ENCODE measurements around the gene STRADA. TPM values are rescaled to one million over a fixed set of nuclear protein-coding genes. Genes with fewer than 3 reads are reported as not detected.
A peak's percentile ranks its signal among the peaks of the same experiment; 100 is the strongest.

STRADA gene
- total and polyA plus RNA-seq, 9 donors, result 15.1 to 35.4 (median 25.0) TPM

DNA sequence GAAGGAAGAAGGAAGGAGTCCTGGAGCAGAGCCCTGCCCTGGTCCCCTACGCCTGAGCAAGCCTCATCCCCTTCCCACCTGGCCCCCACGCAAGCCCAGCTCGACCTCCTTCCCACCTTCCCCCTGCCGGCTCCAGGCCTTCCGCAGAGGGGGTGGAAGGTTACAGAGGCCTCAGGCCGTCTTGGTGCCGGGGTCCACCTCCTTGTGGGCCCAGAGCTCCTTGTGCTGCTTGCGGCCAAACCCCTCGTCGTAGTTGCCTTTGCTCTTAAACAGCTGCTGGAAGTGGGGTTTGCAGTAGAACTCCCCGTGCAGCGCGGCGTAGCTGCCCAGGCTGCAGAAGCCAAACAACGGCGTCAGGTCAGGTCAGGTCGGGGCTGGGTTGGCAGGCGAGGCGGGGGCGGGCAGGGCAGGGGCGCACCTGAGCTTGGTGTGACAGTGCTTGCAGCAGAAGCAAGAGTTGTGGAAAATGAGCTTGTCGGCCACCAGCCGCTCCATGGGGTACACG lies 43.2 kb downstream of the STRADA start:
- Histone ChIP-seq H3K27ac (ENCODE audit: low read length) (no peak overlapping the region), H3K4me1 (ENCODE audit: control insufficient read depth, insufficient read depth, low read length) (peaks cover 18% of the 10 kb centered on the region)

DNA sequence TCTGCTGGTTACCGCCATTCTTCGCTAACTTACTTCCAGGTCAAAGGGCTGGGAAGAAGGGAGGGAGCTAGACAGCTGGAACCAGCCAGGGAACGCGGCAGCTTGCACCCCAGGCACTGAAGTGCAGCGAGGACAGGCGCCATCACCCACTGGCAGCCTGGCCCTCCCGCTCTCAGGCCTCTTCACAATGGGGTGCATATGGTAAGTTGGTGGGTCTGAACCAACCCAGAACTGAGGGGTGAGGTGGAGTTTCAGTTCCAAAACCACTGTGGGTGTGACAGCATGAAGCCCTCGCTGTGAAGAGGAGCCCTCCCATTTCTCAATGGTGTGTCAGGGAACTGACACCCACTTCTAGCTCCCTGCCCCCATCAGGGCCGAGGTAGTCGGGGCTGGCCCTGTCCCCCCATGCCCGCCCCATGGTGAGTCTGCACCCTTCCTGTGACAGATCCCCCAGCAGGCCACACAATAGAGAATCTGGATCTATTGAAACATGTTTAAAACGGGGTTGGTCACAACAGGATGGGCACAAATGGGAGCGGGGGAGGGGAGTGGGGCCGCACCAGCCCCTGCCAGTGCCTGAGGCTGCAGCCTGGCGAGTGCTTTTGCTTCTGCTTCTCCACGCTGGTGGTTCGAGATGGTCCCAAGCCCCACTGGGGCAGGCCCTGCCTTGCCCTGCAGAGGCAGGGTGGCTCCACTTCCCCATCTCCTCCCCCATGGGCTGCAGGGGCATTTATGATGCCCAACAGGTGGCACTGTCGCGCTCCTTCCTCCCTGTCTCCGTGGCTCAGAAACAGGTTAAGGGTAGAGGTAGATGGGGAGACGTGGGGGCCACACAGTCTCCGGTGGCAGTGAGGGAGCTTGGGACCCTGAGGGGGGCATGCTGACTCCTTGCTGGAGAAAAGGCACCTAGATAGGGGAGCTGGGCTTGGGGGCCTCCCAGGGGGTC lies 44.0 kb downstream of the STRADA start:
- Histone ChIP-seq H3K27ac (ENCODE audit: low read length) (no peak overlapping the region), H3K4me3 (ENCODE audit: low read length) (peak overlapping the region; percentile 36), H3K27me3 (ENCODE audit: control insufficient read depth, insufficient read depth, low read length) (no peaks in the 10 kb centered on the region), H3K36me3 (ENCODE audit: control insufficient read depth, insufficient read depth, low read length) (peaks cover 21% of the 10 kb centered on the region), H3K9me3 (replicated peaks; ENCODE audit: control insufficient read depth, low read depth, low read length) (no peaks in the 10 kb centered on the region), H3K4me1 (ENCODE audit: control insufficient read depth, insufficient read depth, low read length) (peaks cover 18% of the 10 kb centered on the region)
- 75% methylated on average over 9 of the region's 22 CpGs for WGBS (ENCODE audit: insufficient coverage)
- peak; percentile 43 for DNase-seq

More for the DNA sequence above, 43.2 kb downstream of the STRADA start:
- Histone ChIP-seq H3K27me3 (ENCODE audit: control insufficient read depth, insufficient read depth, low read length) (no peaks in the 10 kb centered on the region), H3K4me3 (ENCODE audit: low read length) (peak overlapping the region; percentile 36), H3K36me3 (ENCODE audit: control insufficient read depth, insufficient read depth, low read length) (peaks cover 20% of the 10 kb centered on the region), H3K9me3 (replicated peaks; ENCODE audit: control insufficient read depth, low read depth, low read length) (no peaks in the 10 kb centered on the region)
- 28% methylated on average over 16 of the region's 24 CpGs for WGBS (ENCODE audit: insufficient coverage)
- no peak for DNase-seq

DNA sequence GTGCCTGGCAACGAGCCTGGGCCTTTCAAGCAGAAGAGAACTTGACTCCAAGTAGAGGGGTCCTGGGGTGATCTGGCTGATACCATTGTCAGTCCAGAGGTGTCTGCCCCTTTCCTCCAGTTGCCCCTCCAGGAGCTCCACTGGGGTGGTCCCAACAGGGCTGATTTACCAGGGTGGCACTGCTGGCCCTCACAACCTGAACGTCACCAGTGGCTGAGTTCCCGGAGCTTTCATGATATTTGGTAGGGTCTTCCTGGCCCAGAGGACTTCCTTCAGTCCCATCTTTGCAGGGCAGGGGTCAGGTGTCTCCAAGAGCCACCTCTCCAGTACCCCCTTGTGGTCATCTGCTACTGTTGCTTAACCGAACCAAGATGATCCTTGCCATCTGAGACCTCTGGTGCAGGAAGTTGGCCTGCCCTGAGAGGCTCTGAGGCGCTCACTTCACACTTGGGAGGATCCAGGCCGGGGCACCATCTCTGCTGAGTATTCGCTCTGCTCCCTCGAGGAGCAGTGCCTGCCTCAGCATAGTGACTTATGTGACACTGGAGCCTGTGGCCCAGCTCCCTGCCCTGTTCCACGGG lies 45.1 kb downstream of the STRADA start:
- Histone ChIP-seq H3K4me1 (ENCODE audit: control insufficient read depth, insufficient read depth, low read length) (peaks cover 15% of the 10 kb centered on the region), H3K9me3 (replicated peaks; ENCODE audit: control insufficient read depth, low read depth, low read length) (no peaks in the 10 kb centered on the region), H3K4me3 (ENCODE audit: low read length) (no peak overlapping the region), H3K27ac (ENCODE audit: low read length) (no peak overlapping the region), H3K36me3 (ENCODE audit: control insufficient read depth, insufficient read depth, low read length) (peaks cover 33% of the 10 kb centered on the region), H3K27me3 (ENCODE audit: control insufficient read depth, insufficient read depth, low read length) (no peaks in the 10 kb centered on the region)
- peak; percentile 43 for DNase-seq
- 58% methylated on average over 9 of the region's 9 CpGs for WGBS (ENCODE audit: insufficient coverage)

DNA sequence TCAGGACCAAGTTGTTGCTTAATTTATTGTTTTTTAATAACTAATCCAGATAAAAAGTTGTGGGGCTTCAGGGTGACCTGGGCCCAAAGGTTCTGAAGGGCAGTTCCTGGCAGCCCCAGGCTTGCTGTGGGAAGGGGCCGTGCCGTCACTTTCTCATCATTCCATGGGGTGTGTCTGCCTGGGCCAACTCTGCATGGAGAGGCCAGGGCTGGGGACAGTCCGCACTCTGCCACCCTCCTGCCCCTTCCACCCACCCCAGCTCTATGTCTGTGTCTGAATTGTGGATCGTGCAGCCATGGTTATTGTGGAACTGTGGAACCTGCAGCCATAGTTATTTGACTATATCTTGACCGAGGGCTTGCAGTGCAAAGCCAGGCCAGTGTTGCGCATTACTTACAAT lies 45.7 kb downstream of the STRADA start:
- WGBS (ENCODE audit: insufficient coverage), result 67% methylated on average over 1 of the region's 6 CpGs
- no peak overlapping the region for H3K4me3 ChIP-seq (ENCODE audit: low read length)
- H3K36me3 ChIP-seq (ENCODE audit: control insufficient read depth, insufficient read depth, low read length), result peaks cover 39% of the 10 kb centered on the region
- DNase-seq, result no peak
- no peaks in the 10 kb centered on the region for H3K9me3 ChIP-seq (replicated peaks; ENCODE audit: control insufficient read depth, low read depth, low read length)
- H3K4me1 ChIP-seq (ENCODE audit: control insufficient read depth, insufficient read depth, low read length), result peaks cover 10% of the 10 kb centered on the region
- H3K27me3 ChIP-seq (ENCODE audit: control insufficient read depth, insufficient read depth, low read length), result no peaks in the 10 kb centered on the region
- no peak overlapping the region for H3K27ac ChIP-seq (ENCODE audit: low read length)

DNA sequence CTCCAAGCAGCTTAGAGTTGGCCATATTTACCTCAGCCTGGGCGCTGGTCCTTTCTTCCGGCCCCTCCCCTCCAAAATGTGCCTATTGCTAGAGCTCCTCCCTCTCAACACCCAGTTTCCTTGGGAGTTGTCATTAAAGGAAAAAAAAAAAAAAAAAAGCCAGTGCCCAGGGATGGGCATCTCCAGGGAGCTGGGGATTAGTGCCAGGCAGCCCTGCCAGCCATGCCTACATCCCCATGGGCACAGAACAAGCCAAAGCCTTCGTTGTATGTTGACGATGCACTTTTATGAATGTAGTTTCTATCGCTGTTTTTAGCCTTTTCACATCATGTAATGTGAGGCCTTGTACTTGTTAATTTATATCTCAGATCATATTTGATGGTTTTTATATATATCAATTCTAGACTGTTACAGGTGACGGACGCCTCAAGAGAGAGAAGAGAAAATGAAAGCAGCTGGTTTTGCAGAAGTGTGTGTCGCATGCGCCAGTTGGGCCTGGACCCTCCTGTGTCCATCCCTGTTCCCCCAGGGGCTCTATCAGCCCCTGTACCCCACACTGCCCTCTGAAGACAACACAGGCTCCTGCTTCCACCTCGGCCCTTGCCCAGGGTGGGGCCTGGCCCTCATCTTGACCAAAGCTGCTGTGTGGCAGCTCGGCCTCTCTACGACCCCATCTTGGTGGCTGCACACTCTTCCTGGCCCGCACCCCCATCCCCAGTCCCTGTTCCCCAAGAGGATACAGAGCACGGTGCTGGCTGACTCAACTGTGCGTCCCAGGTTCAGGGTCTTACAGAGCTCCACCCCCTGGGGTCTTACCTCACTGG lies 46.4 kb downstream of the STRADA start:
- peaks cover 7% of the 10 kb centered on the region for H3K4me1 ChIP-seq (ENCODE audit: control insufficient read depth, insufficient read depth, low read length)
- no peak overlapping the region for H3K4me3 ChIP-seq (ENCODE audit: low read length)
- no peak for DNase-seq
- no peak overlapping the region for H3K27ac ChIP-seq (ENCODE audit: low read length)
- H3K36me3 ChIP-seq (ENCODE audit: control insufficient read depth, insufficient read depth, low read length), result peaks cover 46% of the 10 kb centered on the region
- WGBS (ENCODE audit: insufficient coverage), result 74% methylated on average over 6 of the region's 15 CpGs
- no peaks in the 10 kb centered on the region for H3K9me3 ChIP-seq (replicated peaks; ENCODE audit: control insufficient read depth, low read depth, low read length)
- no peaks in the 10 kb centered on the region for H3K27me3 ChIP-seq (ENCODE audit: control insufficient read depth, insufficient read depth, low read length)

DNA sequence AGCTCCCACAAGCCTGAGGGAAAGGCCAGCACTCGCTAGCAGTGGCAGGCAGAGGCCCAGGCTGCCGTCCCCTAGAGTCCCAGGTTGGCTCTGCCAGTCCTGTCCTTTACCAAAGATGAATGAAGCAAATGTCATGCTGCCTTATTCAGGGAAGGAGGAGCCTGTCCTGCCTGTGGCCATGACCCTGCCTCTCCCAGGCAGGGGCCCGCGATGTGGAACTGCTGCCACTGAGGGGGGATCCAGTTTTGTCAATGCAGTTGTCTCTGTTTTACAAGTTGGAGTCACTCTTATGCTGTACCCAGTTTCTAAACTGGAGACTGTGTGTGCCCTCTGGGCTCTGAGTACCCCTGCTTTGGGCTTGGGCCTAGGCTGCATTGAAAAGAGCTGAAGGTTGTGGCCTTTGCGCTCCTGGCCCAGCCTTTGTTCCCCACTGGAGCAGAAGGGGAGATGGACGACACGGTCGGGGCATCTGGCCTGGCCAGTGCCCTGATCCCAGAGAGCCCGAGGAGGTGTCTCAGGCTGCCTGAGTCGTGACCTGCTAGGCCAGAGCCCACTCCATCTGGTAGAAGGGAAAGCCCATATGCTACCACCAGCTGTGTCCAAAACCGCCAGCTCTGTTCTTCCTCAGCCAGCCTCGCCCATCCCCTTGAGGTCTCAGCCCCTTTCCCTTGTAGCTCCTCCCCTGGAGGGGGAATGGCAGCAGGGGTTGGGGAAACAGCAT lies 47.2 kb downstream of the STRADA start:
- 65% methylated on average over 6 of the region's 12 CpGs for WGBS (ENCODE audit: insufficient coverage)
- Histone ChIP-seq H3K4me3 (ENCODE audit: low read length) (no peak overlapping the region), H3K4me1 (ENCODE audit: control insufficient read depth, insufficient read depth, low read length) (peaks cover 7% of the 10 kb centered on the region), H3K27ac (ENCODE audit: low read length) (no peak overlapping the region), H3K9me3 (replicated peaks; ENCODE audit: control insufficient read depth, low read depth, low read length) (no peaks in the 10 kb centered on the region), H3K27me3 (ENCODE audit: control insufficient read depth, insufficient read depth, low read length) (no peaks in the 10 kb centered on the region), H3K36me3 (ENCODE audit: control insufficient read depth, insufficient read depth, low read length) (peaks cover 54% of the 10 kb centered on the region)
- DNase-seq, result no peak

DNA sequence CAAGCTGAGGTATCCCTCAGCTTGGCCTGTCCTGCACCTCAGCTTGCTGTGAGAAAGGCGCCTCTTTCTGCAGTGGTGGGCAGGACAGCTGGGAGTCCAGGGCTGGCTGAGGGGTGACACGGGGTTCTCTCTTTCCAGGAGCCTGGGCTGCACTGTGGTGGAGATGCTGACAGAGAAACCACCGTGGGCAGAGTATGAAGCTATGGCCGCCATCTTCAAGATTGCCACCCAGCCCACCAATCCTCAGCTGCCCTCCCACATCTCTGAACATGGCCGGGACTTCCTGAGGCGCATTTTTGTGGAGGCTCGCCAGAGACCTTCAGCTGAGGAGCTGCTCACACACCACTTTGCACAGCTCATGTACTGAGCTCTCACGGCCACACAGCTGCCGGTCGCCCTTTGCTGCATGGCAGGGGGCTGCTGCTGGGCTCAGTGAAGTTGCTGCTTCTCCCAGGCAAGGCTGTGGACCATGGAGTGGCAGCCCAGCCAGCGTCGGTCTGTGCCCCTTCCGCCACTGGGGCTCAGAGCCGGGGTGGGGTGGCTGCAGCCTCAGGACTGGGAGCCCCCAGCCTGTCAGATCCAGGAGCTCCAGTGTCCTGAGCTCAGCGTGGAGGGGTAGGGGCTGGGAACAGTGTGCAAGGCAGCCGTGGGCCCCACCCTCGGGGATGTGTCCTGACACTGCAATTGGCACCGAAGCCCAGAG lies 48.0 kb downstream of the STRADA start:
- H3K27me3 ChIP-seq (ENCODE audit: control insufficient read depth, insufficient read depth, low read length), result no peaks in the 10 kb centered on the region
- no peaks in the 10 kb centered on the region for H3K9me3 ChIP-seq (replicated peaks; ENCODE audit: control insufficient read depth, low read depth, low read length)
- DNase-seq, result no peak
- H3K4me1 ChIP-seq (ENCODE audit: control insufficient read depth, insufficient read depth, low read length), result no peaks in the 10 kb centered on the region
- 86% methylated on average over 10 of the region's 18 CpGs for WGBS (ENCODE audit: insufficient coverage)
- H3K36me3 ChIP-seq (ENCODE audit: control insufficient read depth, insufficient read depth, low read length), result peaks cover 62% of the 10 kb centered on the region
- no peak overlapping the region for H3K27ac ChIP-seq (ENCODE audit: low read length)
- no peak overlapping the region for H3K4me3 ChIP-seq (ENCODE audit: low read length)

DNA sequence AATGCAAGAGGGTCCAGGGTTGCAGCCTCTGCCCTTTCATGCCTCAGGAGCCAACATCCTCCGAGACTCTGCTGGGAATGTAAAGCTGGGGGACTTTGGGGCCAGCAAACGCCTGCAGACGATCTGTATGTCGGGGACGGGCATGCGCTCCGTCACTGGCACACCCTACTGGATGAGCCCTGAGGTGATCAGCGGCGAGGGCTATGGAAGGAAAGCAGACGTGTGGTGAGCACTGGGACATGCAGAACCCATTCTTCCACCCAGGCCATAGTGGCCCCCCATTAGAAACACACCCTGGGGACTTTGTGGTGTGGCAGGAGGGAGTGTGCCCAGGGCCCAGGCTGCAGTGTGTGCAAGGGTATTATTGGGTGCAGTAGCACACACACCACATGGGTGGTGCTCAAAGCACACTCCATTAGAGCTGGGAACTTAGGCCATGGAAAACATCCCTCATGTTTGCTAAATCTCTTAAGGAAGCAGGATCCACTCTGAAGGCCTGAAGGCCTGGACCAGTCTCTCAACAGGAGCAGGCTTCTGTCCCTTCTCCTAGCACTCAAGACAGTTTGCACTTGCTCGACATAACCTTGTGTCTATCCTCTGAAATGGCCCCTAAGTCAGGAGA lies 49.3 kb downstream of the STRADA start:
- Histone ChIP-seq H3K27ac (ENCODE audit: low read length) (no peak overlapping the region), H3K4me1 (ENCODE audit: control insufficient read depth, insufficient read depth, low read length) (no peaks in the 10 kb centered on the region), H3K4me3 (ENCODE audit: low read length) (no peak overlapping the region), H3K36me3 (ENCODE audit: control insufficient read depth, insufficient read depth, low read length) (peaks cover 72% of the 10 kb centered on the region), H3K27me3 (ENCODE audit: control insufficient read depth, insufficient read depth, low read length) (no peaks in the 10 kb centered on the region), H3K9me3 (replicated peaks; ENCODE audit: control insufficient read depth, low read depth, low read length) (no peaks in the 10 kb centered on the region)
- DNase-seq, result no peak
- 91% methylated on average over 9 of the region's 11 CpGs for WGBS (ENCODE audit: insufficient coverage)

DNA sequence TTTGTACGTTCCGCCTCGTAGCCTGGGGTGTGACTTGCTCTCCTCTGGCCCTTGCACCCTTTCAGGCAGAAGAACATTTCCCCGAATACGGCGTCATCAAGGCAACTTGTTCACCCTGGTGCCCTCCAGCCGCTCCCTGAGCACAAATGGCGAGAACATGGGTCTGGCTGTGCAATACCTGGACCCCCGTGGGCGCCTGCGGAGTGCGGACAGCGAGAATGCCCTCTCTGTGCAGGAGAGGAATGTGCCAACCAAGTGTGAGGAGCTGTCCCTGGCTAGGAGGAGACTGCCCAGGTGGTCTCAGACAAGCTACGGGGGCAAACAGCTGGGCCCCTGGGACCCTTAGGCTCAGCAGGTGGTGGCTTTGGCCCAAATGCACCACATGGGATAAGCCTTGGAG lies 52.1 kb downstream of the STRADA start:
- peaks cover 86% of the 10 kb centered on the region for H3K36me3 ChIP-seq (ENCODE audit: control insufficient read depth, insufficient read depth, low read length)
- WGBS (ENCODE audit: insufficient coverage), result 94% methylated on average over 14 of the region's 14 CpGs

More for the DNA sequence above, 52.1 kb downstream of the STRADA start:
- no peak for DNase-seq
- Histone ChIP-seq H3K27ac (ENCODE audit: low read length) (no peak overlapping the region), H3K4me3 (ENCODE audit: low read length) (no peak overlapping the region), H3K4me1 (ENCODE audit: control insufficient read depth, insufficient read depth, low read length) (no peaks in the 10 kb centered on the region), H3K9me3 (replicated peaks; ENCODE audit: control insufficient read depth, low read depth, low read length) (no peaks in the 10 kb centered on the region), H3K27me3 (ENCODE audit: control insufficient read depth, insufficient read depth, low read length) (no peaks in the 10 kb centered on the region)
